Measurements from ENCODE around the gene RAB8A.

DNA sequence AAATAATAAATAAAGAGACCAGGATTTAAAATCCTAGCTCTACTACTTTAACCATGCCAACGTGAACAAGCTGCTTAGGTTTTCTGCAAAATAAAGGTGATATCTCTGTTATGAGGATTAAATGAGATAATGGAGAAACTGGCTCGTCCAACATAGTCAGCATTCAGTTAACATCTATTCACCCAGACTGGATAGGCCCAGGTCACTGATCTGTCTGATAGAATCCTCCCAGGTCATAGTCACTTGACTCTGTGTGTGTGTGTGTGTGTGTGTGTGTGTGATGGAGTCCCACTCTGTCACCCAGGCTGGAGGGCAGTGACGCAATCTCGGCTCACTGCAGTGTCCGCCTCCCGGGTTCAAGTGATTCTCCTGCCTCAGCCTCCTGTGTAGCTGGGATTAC, 12.9 kb upstream of the RAB8A start:
- TF ChIP-seq CHD1 (IDR thresholded peaks at IDR 0.05; ENCODE audit: low read depth, low read length): no peak
- peak; percentile 23; the same call in 1 of the 2 replicates for TF ChIP-seq POLR2AphosphoS5 (IDR thresholded peaks at IDR 0.05; ENCODE audit: low read depth, low read length)
- TF ChIP-seq, protein P1, sequence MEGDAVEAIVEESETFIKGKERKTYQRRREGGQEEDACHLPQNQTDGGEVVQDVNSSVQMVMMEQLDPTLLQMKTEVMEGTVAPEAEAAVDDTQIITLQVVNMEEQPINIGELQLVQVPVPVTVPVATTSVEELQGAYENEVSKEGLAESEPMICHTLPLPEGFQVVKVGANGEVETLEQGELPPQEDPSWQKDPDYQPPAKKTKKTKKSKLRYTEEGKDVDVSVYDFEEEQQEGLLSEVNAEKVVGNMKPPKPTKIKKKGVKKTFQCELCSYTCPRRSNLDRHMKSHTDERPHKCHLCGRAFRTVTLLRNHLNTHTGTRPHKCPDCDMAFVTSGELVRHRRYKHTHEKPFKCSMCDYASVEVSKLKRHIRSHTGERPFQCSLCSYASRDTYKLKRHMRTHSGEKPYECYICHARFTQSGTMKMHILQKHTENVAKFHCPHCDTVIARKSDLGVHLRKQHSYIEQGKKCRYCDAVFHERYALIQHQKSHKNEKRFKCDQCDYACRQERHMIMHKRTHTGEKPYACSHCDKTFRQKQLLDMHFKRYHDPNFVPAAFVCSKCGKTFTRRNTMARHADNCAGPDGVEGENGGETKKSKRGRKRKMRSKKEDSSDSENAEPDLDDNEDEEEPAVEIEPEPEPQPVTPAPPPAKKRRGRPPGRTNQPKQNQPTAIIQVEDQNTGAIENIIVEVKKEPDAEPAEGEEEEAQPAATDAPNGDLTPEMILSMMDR (IDR thresholded peaks at IDR 0.05; ENCODE audit: control extremely low read depth in 1 of 3, insufficient read depth in 1 of 3, low read depth in 1 of 3, low read length in 3 of 3): no peak
- TF ChIP-seq HDAC6 (IDR thresholded peaks at IDR 0.05; ENCODE audit: low read depth, low read length): no peak
- no peak for TF ChIP-seq RAD21 (IDR thresholded peaks at IDR 0.05 in 1 of 2, conservative IDR thresholded peaks at IDR 0.05 in 1 of 2; ENCODE audit: low read depth in 2 of 2, low read length in 2 of 2)
- TF ChIP-seq HDAC2 (IDR thresholded peaks at IDR 0.05; ENCODE audit: borderline replicate concordance in 1 of 2, low read depth in 2 of 2, low read length in 2 of 2): no peak
- no peak for TF ChIP-seq YY1 (IDR thresholded peaks at IDR 0.05; ENCODE audit: low read depth, low read length)
- no peak for TF ChIP-seq EGR1 (IDR thresholded peaks at IDR 0.05; ENCODE audit: borderline replicate concordance, low read depth, low read length)
- no peak for TF ChIP-seq EZH2 (IDR thresholded peaks at IDR 0.05; ENCODE audit: low read depth, low read length, severe bottlenecking)
- 0 out of 3 replicates have a peak, but pooled peaks of 1 of the 2 experiments have one; percentile 26 for TF ChIP-seq POLR2A (IDR thresholded peaks at IDR 0.05; ENCODE audit: control extremely low read depth in 1 of 2, low read depth in 2 of 2, low read length in 2 of 2)

Measured in H1 (cell line).